ENCODE data around the gene TRIM24. TPM values are rescaled to one million over a fixed set of nuclear protein-coding genes. Genes with fewer than 3 reads are reported as not detected.

TRIM24 gene
- polyA plus RNA-seq, 1 of the 3 experiments (the other 2 are of a cell fraction): 5.3 TPM

DNA sequence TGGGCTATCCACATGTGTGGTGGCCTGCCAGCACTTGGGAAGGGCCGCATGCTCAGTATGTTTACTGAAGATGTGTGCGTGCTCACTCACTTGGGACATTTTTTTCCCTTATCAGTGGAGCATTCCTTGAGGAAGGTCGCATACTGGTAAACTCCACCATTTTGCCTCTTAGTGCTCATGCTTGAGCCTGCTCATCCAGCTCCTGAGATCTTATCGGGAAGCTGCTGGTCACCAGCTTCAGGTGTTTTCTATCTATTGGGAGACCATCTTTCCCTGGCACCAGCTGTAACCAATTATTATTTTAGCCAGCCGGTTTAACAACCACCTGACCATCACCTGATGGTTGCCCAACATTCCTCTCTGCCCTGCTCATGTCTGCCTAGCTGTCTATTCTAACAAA is 35.0 kb upstream of the TRIM24 start:
- Histone ChIP-seq H3K36me3 (replicated peaks in 1 of 2; ENCODE audit: control insufficient read depth in 1 of 2, insufficient read depth in 2 of 2, low read length in 1 of 2) (no peaks in the 10 kb centered on the region), H4K20me1 (ENCODE audit: insufficient read depth) (no peaks in the 10 kb centered on the region), H3K9ac (no peak overlapping the region), H3K27ac (ENCODE audit: low read depth in 2 of 2, low read length in 1 of 2) (no peak overlapping the region), H3K4me3 (ENCODE audit: low read depth in 2 of 2, low read length in 1 of 2) (no peak overlapping the region), H3K9me2 (no peaks in the 10 kb centered on the region), H3K4me1 (ENCODE audit: control insufficient read depth in 1 of 2, insufficient read depth in 2 of 2, low read depth in 1 of 2, low read length in 1 of 2) (no peaks in the 10 kb centered on the region), H2AFZ (ENCODE audit: low read depth) (no peak overlapping the region), H3K4me2 (no peak overlapping the region), H3K27me3 (ENCODE audit: insufficient read depth) (no peaks in the 10 kb centered on the region), H3F3A (replicated peaks; ENCODE audit: insufficient read depth) (no peaks in the 10 kb centered on the region), H3K79me2 (ENCODE audit: insufficient read depth) (no peaks in the 10 kb centered on the region), H3K9me3 (peaks cover 8% of the 10 kb centered on the region)
- TF ChIP-seq, protein P1, sequence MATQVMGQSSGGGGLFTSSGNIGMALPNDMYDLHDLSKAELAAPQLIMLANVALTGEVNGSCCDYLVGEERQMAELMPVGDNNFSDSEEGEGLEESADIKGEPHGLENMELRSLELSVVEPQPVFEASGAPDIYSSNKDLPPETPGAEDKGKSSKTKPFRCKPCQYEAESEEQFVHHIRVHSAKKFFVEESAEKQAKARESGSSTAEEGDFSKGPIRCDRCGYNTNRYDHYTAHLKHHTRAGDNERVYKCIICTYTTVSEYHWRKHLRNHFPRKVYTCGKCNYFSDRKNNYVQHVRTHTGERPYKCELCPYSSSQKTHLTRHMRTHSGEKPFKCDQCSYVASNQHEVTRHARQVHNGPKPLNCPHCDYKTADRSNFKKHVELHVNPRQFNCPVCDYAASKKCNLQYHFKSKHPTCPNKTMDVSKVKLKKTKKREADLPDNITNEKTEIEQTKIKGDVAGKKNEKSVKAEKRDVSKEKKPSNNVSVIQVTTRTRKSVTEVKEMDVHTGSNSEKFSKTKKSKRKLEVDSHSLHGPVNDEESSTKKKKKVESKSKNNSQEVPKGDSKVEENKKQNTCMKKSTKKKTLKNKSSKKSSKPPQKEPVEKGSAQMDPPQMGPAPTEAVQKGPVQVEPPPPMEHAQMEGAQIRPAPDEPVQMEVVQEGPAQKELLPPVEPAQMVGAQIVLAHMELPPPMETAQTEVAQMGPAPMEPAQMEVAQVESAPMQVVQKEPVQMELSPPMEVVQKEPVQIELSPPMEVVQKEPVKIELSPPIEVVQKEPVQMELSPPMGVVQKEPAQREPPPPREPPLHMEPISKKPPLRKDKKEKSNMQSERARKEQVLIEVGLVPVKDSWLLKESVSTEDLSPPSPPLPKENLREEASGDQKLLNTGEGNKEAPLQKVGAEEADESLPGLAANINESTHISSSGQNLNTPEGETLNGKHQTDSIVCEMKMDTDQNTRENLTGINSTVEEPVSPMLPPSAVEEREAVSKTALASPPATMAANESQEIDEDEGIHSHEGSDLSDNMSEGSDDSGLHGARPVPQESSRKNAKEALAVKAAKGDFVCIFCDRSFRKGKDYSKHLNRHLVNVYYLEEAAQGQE (IDR thresholded peaks at IDR 0.05; ENCODE audit: low read depth, low read length): no peak
- TF ChIP-seq RFX5 (IDR thresholded peaks at IDR 0.05; ENCODE audit: low read length): no peak
- no peak for TF ChIP-seq YY1 (IDR thresholded peaks at IDR 0.05; ENCODE audit: low read depth)
- TF ChIP-seq FOXJ3 (CRISPR knock-in tag; IDR thresholded peaks at IDR 0.05): no peak
- no peak for TF ChIP-seq JUND (IDR thresholded peaks at IDR 0.05)
- TF ChIP-seq FOSL2 (IDR thresholded peaks at IDR 0.05; ENCODE audit: borderline replicate concordance, low read depth): no peak
- TF ChIP-seq SIN3A (IDR thresholded peaks at IDR 0.05; ENCODE audit: borderline replicate concordance, low read depth, low read length): no peak
- no peak for TF ChIP-seq RCOR1 (IDR thresholded peaks at IDR 0.05; ENCODE audit: low read length)
- TF ChIP-seq CHD2 (IDR thresholded peaks at IDR 0.05; ENCODE audit: low read length, partially characterized antibody): no peak
- TF ChIP-seq, protein P2, sequence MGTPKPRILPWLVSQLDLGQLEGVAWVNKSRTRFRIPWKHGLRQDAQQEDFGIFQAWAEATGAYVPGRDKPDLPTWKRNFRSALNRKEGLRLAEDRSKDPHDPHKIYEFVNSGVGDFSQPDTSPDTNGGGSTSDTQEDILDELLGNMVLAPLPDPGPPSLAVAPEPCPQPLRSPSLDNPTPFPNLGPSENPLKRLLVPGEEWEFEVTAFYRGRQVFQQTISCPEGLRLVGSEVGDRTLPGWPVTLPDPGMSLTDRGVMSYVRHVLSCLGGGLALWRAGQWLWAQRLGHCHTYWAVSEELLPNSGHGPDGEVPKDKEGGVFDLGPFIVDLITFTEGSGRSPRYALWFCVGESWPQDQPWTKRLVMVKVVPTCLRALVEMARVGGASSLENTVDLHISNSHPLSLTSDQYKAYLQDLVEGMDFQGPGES (IDR thresholded peaks at IDR 0.05; ENCODE audit: low read depth, low read length): no peak
- no peak for DNase-seq
- CTCF ChIA-PET: no interaction called here
- 44% methylated on average over 5 of the region's 5 CpGs for WGBS (ENCODE audit: low lambda C conversion rate)
- POLR2A ChIA-PET: no interaction called here

DNA sequence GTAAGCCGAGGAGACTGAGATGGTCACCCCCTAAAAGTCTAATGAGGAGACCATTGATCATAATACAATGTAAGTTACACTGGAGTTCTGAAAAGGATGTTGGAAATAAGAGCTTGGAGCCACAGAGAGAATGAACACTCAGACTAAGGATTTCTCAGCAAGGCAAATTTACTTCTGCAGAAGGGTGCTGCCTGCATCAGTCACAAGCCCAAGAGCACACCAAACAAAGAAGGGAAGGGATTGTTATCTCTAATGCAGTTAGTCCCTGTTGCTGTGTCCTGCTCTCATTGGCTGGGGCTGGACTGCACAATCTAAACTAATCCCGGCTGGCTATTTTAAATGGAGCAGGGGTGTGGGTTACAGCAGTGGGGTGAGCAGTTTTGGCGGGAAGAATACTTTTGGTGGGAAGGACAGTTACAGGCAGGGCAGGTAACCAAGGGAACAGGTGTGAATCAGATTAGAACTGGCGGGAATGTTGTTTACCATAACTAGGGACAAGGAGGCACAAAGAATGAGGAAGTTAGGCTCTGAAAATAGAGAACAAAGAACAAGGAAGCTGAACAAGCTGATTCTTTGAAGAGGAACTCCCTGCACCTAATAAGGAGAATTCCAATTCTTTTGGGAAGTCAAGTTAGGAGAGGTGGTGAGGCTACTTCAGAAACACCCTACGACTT is 30.3 kb upstream of the TRIM24 start:
- ChIA-PET CTCF (interaction anchor here (0.6 kb wide), 1 partner anchor 308 kb away, joined by 3 read pairs; no protein-coding TSS in a partner anchor), POLR2A (no interaction called here)
- WGBS (ENCODE audit: low lambda C conversion rate): 21% methylated on average over 5 of the region's 5 CpGs
- H3K4me1 ChIP-seq (ENCODE audit: control insufficient read depth in 1 of 2, insufficient read depth in 2 of 2, low read depth in 1 of 2, low read length in 1 of 2): no peaks in the 10 kb centered on the region
- no peak for DNase-seq
- H3K79me2 ChIP-seq (ENCODE audit: insufficient read depth): no peaks in the 10 kb centered on the region
- no peaks in the 10 kb centered on the region for H3K27me3 ChIP-seq (ENCODE audit: insufficient read depth)
- TF ChIP-seq, protein P3, sequence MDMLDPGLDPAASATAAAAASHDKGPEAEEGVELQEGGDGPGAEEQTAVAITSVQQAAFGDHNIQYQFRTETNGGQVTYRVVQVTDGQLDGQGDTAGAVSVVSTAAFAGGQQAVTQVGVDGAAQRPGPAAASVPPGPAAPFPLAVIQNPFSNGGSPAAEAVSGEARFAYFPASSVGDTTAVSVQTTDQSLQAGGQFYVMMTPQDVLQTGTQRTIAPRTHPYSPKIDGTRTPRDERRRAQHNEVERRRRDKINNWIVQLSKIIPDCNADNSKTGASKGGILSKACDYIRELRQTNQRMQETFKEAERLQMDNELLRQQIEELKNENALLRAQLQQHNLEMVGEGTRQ (IDR thresholded peaks at IDR 0.05; ENCODE audit: borderline replicate concordance, low read depth, low read length): no peak
- TF ChIP-seq RXRA (IDR thresholded peaks at IDR 0.05; ENCODE audit: borderline replicate concordance, low read depth): no peak
- no peak for TF ChIP-seq RAD21 (IDR thresholded peaks at IDR 0.05; ENCODE audit: low read length)
- TF ChIP-seq POLR2AphosphoS5 (IDR thresholded peaks at IDR 0.05; ENCODE audit: low read depth, low read length): no peak
- TF ChIP-seq TCF12 (IDR thresholded peaks at IDR 0.05): no peak
- TF ChIP-seq, protein P4, sequence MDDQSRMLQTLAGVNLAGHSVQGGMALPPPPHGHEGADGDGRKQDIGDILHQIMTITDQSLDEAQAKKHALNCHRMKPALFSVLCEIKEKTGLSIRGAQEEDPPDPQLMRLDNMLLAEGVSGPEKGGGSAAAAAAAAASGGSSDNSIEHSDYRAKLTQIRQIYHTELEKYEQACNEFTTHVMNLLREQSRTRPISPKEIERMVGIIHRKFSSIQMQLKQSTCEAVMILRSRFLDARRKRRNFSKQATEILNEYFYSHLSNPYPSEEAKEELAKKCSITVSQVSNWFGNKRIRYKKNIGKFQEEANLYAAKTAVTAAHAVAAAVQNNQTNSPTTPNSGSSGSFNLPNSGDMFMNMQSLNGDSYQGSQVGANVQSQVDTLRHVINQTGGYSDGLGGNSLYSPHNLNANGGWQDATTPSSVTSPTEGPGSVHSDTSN (IDR thresholded peaks at IDR 0.05): no peak
- TF ChIP-seq GATA2 (CRISPR knock-in tag; IDR thresholded peaks at IDR 0.05): no peak
- TF ChIP-seq NFIC (IDR thresholded peaks at IDR 0.05; ENCODE audit: borderline replicate concordance): no peak
- TF ChIP-seq TEAD4 (IDR thresholded peaks at IDR 0.05; ENCODE audit: borderline replicate concordance, insufficient read depth): no peak
- TF ChIP-seq EZH2phosphoT487 (IDR thresholded peaks at IDR 0.05; ENCODE audit: borderline replicate concordance, low read depth): no peak
- H3K4me3 ChIP-seq (ENCODE audit: low read depth in 2 of 2, low read length in 1 of 2): no peak overlapping the region
- H4K20me1 ChIP-seq (ENCODE audit: insufficient read depth): no peaks in the 10 kb centered on the region
- H3F3A ChIP-seq (replicated peaks; ENCODE audit: insufficient read depth): no peaks in the 10 kb centered on the region
- no peak overlapping the region for H2AFZ ChIP-seq (ENCODE audit: low read depth)
- H3K9me3 ChIP-seq: peaks cover 14% of the 10 kb centered on the region
- no peak overlapping the region for H3K4me2 ChIP-seq
- H3K9me2 ChIP-seq: no peaks in the 10 kb centered on the region
- no peak overlapping the region for H3K9ac ChIP-seq
- no peaks in the 10 kb centered on the region for H3K36me3 ChIP-seq (replicated peaks in 1 of 2; ENCODE audit: control insufficient read depth in 1 of 2, insufficient read depth in 2 of 2, low read length in 1 of 2)
- no peak overlapping the region for H3K27ac ChIP-seq (ENCODE audit: low read depth in 2 of 2, low read length in 1 of 2)

Data from SK-N-SH (cell line).